SKM-1 treated with dmso at 0.1 percent for 144 hours (cell line): ENCODE data around the gene FASTK.
"Not testable (repeated sequence)": the region's sequence is repeated elsewhere in the genome, so short reads cannot be mapped to it uniquely, and the experiment has no call there.

ENCODE experiments used
- DNase-seq: peaks from one replicate; lab custom pipeline; 2025; ENCODE audit not compliant: unreplicated experiment; lab: John Stamatoyannopoulos, UW

FASTK gene

GRCh38 chr7:151053096-151053495 lies 27.5 kb downstream of the FASTK start:
- DNase-seq: peak; percentile 4

DNA sequence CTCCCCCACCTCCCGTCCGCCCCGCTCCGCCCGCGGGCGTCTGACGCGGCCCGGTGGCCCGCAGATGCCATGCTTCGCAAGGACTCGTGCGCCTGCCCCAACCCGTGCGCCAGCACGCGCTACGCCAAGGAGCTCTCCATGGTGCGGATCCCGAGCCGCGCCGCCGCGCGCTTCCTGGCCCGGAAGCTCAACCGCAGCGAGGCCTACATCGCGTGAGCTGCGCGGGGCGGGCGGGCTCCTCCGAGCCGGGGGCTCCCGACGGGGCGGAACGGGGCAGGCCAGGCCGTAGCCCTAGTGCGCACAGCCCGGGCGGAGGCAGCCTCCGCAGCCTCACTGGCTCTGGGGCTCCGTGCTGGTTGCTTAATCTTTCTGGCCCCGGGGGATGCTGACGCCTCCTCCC lies 29.5 kb downstream of the FASTK start:
- no peak for DNase-seq

DNA sequence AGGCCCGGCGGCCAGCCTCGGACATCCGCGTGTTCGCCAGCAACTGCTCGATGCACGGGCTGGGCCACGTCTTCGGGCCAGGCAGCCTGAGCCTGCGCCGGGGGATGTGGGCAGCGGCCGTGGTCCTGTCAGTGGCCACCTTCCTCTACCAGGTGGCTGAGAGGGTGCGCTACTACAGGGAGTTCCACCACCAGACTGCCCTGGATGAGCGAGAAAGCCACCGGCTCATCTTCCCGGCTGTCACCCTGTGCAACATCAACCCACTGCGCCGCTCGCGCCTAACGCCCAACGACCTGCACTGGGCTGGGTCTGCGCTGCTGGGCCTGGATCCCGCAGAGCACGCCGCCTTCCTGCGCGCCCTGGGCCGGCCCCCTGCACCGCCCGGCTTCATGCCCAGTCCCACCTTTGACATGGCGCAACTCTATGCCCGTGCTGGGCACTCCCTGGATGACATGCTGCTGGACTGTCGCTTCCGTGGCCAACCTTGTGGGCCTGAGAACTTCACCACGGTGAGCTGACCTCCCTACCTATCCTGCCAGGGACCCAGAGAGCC lies 31.6 kb downstream of the FASTK start:
- DNase-seq: no peak

DNA sequence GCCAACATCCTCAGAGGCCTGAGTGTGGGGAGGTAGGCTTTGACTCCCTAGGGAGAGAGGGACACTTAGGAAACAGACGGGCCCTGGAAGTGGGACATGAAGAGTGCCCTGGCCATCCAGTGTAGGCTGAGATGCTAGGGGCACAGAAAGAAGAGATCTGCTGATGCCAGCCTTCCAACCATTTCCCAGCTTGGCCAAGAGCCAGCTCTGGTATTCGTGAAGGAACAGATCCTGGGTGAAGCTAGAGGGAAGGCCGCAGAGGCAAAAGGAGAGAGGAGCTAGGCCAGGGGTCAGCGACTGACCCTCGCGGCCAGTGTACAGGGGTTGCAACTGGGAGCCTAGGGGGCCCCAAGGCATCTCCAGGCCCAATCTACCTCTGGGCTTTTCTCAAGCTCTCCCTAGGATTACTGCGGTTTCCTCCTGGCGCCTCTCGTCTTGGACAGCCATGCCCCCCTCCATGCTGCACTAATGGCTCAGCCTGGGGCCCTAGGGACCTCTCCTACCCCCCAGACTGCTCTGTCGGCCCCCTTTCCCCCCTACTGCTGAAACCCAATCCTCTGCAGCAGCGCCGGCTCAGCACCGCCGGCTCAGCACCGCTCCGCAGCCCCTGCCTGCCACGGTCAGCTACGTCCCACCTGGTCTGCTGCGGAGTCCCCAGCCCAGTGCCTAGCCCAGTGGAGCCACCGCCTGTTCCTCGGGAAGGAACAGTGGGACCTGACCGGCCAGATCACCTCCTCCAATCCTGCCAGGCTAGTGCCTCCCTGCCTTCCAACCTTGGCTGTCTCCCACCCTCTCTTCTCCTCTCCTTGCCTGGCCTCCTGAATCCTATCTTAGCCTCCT lies 32.4 kb downstream of the FASTK start, which contains the start of gene ASIC3:
ASIC3 (plus strand) TSS at position 556 of the 840 bp plus-strand sequence. CDS start 355 bp downstream, outside the sequence.
- DNase-seq: no peak

GRCh38 chr7:151046603-151047573 lies 33.7 kb downstream of the FASTK start:
- DNase-seq: no peak

GRCh38 chr7:151045967-151046366 lies 34.6 kb downstream of the FASTK start:
- DNase-seq: no peak

- DNase-seq: no peak
Observed at GRCh38 chr7:151045262-151045661, 35.3 kb downstream of the FASTK start.

GRCh38 chr7:151043959-151044358 lies 36.6 kb downstream of the FASTK start:
- no peak for DNase-seq

GRCh38 chr7:151043449-151043848 lies 37.2 kb downstream of the FASTK start:
- DNase-seq: not testable (repeated sequence)

- DNase-seq: no peak
Observed at GRCh38 chr7:151040616-151041375, 39.8 kb downstream of the FASTK start.

DNA sequence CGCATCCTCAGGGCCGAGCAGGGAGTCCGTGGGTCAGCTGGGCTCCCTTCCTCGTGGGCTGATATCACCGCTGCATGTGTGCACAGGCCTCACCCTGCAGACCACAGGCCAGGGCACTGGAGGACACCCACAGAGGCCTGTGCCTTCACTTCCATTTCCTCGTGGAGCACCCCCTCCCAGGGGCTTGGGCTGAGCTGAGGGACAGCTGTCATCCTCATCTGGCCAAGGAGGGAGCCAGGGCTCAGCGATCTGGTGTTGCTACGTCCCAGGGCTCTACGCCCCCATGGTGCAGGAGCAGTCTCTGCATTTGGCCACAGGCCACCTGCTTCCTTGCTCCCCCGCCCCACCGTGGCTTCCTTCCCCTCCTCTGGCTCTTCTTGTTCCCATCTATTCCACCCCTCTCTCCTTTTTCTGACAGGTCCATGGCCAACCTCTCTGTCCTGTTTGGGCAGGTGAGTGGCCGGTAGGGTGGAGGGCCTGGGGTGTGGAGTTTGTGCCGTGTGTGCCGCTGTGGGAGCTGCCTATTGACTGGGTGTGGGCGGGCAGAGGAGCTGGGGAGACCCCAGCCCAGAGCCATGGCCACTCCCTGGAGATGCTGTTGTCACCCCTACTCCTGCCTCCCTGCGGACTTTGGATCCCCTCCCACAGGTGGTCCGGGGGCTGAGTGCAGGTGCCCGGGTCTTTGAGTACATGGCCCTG lies 40.6 kb downstream of the FASTK start:
- no peak for DNase-seq

GRCh38 chr7:151038951-151039849 lies 41.4 kb downstream of the FASTK start:
- DNase-seq: peak; percentile 52

- DNase-seq: no peak
Observed at GRCh38 chr7:151035902-151036301, 44.7 kb downstream of the FASTK start.

DNA sequence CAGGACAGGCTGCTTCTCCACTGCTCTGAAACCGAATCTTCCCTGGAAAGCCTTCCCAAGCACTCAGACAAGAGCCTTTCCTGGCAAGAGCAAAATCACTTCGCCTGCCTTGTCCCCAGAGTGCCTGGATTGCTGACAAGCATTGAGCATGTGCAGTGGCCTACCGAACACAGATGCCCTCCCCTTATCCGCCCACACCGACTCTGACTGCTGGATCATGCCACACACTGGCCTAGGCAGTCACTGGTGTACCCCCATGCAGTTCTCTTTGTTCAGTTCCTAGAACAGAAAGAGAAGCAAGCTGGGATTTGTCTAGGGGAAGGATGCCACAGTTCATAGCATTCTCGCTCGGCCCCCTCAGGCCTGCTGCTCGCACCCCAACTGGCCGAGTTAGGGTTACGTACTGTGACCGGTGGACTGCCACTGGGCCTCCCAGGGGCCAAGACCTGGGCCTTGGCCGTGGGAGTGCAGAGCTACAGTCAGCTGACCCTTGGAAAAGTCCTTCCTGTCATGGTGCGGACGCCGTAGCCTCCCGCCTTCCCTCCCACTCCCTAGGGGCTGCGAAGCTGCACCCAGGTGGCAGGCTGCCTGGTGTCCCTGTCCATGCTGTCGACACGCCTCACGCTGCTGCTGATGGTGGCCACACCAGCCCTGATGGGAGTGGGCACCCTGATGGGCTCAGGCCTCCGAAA lies 45.4 kb downstream of the FASTK start:
- DNase-seq: no peak

DNA sequence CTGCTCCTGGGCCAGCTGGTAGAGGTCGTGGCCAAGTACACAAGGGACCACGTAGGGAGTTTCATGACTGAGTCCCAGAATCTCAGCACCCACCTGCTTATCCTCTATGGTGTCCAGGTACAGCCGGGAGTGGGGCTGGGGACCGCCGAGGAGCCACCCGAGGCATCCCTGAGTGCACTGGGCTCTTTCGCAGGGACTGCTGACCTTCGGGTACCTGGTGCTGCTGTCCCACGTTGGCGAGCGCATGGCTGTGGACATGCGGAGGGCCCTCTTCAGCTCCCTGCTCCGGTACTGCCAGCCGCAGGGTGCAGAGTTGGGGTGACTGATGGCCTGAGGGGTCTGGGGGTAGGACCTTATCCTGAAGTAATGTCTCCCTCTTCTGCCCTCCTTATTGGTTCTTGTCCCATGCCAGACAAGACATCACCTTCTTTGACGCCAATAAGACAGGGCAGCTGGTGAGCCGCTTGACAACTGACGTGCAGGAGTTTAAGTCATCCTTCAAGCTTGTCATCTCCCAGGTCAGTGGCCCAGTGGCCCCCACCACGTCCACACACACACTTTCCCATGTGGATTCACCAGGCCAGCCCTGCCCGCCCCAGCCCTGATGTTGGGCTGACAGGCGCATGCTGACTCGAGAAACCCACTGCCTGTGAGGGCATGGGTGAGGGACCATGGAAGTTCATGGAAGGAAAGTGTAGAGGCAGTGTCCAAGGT lies 46.1 kb downstream of the FASTK start:
- DNase-seq: no peak

DNA sequence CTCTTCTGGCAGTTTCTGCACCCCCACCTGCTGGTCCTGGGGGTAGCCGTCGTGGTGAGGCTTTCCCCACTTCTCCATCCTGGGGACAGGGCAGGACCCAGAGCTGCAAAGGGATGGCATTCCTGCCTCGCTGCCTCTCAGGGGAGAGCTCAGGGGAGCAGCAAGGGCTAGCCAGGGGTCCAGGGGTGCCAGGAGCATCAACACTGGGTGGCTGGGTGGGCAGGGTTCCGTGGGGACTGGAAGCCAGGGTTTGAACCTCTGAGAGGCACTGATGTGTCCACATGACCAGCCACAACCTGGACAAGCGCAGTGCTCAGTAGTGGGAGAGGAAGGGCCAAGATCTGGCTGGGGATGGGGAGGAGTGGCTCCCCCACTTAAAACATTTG lies 46.8 kb downstream of the FASTK start:
- no peak for DNase-seq

- no peak for DNase-seq
Observed at GRCh38 chr7:151032936-151033863, 47.4 kb downstream of the FASTK start.
